ENCODE measurements around the gene ROBO1.

Gene ROBO1

DNA sequence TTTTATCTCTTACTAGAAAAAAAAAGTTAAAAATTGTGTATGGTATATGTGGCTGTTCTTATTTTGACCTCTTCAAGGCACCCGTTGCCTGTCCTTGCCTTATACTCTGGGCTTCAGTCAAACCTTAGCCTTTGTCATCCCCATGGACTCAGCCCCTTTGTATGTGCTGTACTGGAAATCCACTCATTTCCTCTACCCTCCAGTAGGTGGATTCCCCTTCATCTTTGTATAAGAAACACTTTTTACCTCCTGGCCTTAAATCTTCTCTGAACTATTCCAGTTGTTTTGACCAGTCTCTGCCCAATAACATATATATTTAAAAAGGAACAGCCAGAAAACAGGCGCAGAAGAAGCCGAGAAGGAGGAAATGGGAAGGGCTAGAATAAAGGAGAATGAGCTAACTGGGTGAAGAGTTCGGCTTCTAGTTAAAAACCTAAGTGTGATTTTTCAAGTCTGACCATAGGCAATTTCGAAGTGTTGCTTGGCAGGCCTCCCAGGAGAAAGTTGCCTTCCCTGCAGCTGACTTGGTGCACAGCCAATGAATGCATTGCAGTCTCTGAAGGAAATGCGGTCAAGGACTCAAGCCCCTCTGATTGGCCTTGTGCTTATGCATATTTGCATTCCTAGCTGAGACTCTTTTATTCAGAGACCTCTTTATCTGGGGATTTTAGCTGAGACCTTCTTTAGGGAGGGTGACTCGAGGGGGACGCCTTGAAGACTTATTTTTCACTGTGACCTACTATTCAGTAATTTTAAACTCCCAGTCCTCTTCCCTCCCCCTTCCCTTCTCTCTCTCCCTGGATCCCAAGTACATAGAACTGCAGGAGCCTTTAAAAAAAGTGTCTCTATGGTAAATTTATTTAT, 277.4 kb downstream of the ROBO1 start:
- peak; percentile 47 for DNase-seq (ENCODE audit: low read depth)
- TF ChIP-seq, protein P1, sequence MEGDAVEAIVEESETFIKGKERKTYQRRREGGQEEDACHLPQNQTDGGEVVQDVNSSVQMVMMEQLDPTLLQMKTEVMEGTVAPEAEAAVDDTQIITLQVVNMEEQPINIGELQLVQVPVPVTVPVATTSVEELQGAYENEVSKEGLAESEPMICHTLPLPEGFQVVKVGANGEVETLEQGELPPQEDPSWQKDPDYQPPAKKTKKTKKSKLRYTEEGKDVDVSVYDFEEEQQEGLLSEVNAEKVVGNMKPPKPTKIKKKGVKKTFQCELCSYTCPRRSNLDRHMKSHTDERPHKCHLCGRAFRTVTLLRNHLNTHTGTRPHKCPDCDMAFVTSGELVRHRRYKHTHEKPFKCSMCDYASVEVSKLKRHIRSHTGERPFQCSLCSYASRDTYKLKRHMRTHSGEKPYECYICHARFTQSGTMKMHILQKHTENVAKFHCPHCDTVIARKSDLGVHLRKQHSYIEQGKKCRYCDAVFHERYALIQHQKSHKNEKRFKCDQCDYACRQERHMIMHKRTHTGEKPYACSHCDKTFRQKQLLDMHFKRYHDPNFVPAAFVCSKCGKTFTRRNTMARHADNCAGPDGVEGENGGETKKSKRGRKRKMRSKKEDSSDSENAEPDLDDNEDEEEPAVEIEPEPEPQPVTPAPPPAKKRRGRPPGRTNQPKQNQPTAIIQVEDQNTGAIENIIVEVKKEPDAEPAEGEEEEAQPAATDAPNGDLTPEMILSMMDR (conservative IDR thresholded peaks at IDR 0.05; ENCODE audit: control insufficient read depth, insufficient read depth, low read depth, low read length), result peak; percentile 5
- no peak overlapping the region for H3K4me3 ChIP-seq (ENCODE audit: control insufficient read depth, low read depth, low read length)

DNA sequence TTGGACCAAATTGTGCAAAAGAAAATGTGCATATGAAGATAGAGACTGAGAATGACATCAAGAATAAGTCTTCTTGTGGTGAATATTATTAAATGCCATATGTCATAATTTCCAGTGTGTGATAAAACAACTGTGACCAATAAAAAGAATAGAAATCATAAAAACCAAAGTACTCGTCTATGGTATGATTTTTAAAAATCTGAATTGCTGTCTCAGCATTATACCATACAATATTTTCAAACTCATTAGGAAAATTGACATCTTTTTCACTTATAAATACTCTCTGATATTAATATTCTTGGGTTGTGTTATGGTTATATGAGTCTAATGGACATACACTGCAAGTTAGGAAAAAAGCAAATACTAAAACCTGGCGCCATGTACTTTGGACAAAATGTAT, 279.4 kb downstream of the ROBO1 start:
- no peak overlapping the region for H3K4me3 ChIP-seq (ENCODE audit: control insufficient read depth, low read depth, low read length)
- DNase-seq (ENCODE audit: low read depth), result no peak
- TF ChIP-seq, protein P1 (conservative IDR thresholded peaks at IDR 0.05; ENCODE audit: control insufficient read depth, insufficient read depth, low read depth, low read length), result no peak

DNA sequence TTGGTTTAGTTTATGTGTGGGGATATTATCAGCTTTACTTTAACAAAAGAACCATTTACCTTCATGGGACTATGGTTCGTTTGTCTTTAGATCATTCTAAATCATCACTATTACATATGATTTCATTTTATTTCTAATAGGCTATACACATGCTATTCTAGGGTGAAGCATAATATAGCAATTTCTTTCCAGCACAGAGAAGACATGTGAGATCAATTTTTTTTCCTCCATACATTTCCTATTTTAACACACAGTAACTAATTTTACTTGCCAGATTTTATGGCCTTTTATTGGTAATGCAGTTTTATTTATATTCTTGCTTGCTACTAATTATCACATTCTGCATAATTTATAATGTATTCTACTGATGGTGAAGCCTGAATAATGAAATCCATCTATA, 287.1 kb downstream of the ROBO1 start:
- TF ChIP-seq, protein P1 (conservative IDR thresholded peaks at IDR 0.05; ENCODE audit: control insufficient read depth, insufficient read depth, low read depth, low read length), result no peak
- no peak overlapping the region for H3K4me3 ChIP-seq (ENCODE audit: control insufficient read depth, low read depth, low read length)
- DNase-seq (ENCODE audit: low read depth), result no peak

DNA sequence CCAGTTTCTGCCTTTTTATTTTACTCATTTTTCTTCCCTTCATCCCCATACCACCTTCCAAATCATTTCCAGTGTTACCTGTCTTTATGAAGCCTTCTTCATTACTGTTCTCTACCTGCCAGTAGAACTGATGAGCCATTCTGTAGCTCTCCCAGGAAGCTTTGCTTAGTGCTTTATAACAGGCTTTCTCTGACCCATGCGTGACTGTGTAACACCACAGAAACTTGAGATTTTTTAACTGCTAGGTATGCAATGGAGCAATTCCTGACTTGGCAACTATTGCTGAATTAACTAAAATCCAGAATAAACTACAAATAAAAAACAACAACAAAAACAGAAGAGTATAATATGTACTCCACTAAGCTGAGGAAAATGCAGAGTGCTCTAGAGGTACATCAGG, 289.2 kb downstream of the ROBO1 start:
- no peak for DNase-seq (ENCODE audit: low read depth)
- TF ChIP-seq, protein P1 (conservative IDR thresholded peaks at IDR 0.05; ENCODE audit: control insufficient read depth, insufficient read depth, low read depth, low read length), result no peak
- no peak overlapping the region for H3K4me3 ChIP-seq (ENCODE audit: control insufficient read depth, low read depth, low read length)

DNA sequence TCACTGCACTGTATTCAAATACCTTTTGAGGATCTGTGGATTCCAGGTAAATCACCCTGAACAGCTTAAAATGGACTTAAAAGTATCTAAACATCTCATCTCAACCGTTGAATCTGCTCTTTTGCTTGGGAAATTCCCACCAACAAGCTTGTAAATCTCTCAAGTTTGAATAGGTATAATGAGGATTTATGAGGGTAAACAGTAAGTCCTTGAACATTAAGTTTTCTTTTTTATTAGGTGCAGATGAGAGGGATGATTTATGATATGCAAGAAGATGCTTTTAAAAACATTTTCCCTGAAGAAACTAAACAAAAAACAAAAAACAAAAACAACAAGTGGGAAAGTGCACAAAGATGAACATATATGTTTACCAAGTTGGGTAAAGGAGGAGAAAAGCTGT, 290.6 kb downstream of the ROBO1 start:
- no peak for DNase-seq (ENCODE audit: low read depth)
- no peak overlapping the region for H3K4me3 ChIP-seq (ENCODE audit: control insufficient read depth, low read depth, low read length)
- TF ChIP-seq, protein P1 (conservative IDR thresholded peaks at IDR 0.05; ENCODE audit: control insufficient read depth, insufficient read depth, low read depth, low read length), result no peak

DNA sequence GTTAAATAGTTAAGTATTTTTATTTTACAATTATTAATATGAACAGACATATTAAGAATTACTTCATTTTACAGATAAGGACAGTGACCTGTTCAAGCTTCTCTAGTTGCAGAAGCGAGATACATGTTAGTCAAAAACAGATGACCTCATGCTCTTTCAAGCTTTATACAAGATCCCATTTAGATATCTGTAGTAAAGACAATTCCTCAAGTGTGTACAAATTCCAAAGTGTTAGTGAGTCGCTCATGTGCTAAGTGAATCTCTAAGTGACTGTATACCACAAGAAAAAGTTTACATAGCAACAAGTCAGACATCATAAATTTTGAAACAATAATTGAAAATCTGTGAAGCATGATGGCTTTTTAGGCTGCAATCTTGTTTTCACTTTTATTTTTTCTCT, 293.8 kb downstream of the ROBO1 start:
- DNase-seq (ENCODE audit: low read depth), result no peak
- TF ChIP-seq, protein P1 (conservative IDR thresholded peaks at IDR 0.05; ENCODE audit: control insufficient read depth, insufficient read depth, low read depth, low read length), result no peak
- no peak overlapping the region for H3K4me3 ChIP-seq (ENCODE audit: control insufficient read depth, low read depth, low read length)
